IPS-18a (cell line): ENCODE measurements around the gene RRAS.

Experiments
- H3K27ac ChIP-seq: one replicate; pipeline ENCODE4 v1.5.1; 2013; ENCODE audit warnings: low read length
- H3K27me3 ChIP-seq: one replicate; pipeline ENCODE4 v1.6.1; 2013; ENCODE audit warnings: mild to moderate bottlenecking, low read length; ENCODE audit not compliant: control insufficient read depth, insufficient read depth
- H3K36me3 ChIP-seq: one replicate; pipeline ENCODE4 v1.6.1; 2013; ENCODE audit warnings: low read depth, low read length; ENCODE audit not compliant: control insufficient read depth
- H3K4me1 ChIP-seq: one replicate; pipeline ENCODE4 v1.6.1; 2013; ENCODE audit warnings: low read depth, low read length; ENCODE audit not compliant: control insufficient read depth
- H3K4me3 ChIP-seq: one replicate; pipeline ENCODE4 v1.5.1; 2013; ENCODE audit warnings: low read length
- H3K9ac ChIP-seq: one replicate; pipeline ENCODE4 v1.6.1; 2013; ENCODE audit warnings: mild to moderate bottlenecking, low read length, moderate library complexity
- H3K9me3 ChIP-seq: one replicate; pipeline ENCODE4 v1.6.1; 2013; ENCODE audit warnings: low read depth, low read length; ENCODE audit not compliant: control insufficient read depth

Gene RRAS

DNA sequence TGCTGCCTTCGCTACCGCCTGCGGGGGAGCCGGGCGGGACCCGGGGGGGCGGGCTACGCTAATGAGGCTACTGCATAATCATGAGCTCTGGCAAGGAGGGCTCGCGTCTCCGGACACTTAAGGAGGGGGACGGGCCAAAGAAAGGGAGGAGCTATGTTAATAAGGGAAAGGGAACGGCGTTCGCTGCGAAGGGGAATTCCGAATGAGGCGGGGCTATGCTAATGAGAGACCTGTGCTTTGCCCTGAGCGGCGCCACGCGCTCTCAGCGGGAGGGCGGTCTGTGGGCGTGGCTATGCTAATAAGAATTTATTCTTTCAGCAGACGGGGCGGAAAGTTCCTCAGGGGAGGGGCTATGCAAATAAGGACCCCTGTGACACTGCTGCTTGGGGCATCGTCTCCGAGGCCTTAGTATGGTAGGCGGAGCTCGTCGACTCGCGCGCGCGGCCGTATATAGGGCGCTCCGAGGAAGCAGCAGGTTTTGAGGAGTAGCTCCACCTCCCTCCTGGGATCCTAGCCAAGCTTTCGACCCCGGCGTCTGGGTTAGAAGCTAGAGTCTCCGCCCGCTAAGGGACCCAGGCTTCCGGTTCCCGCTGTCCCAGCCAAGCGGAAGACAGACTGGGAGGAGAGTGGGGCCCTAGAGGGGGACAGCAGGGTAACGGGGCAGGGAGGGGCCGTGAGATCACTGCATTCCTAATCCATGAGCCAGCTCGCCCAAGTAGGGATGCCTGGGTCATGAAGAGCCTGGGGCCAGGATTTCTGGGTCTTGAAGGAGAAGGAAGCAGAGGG is at the start of gene RRAS:
RRAS (minus strand) TSS at position 31 of the 786 bp plus-strand sequence. CDS start 45 bp downstream, outside the sequence.
- Histone ChIP-seq H3K27me3 (peaks cover 10% of the 10 kb centered on the region), H3K4me3 (peak within 1 kb of the TSS; percentile 52), H3K4me1 (peaks cover 37% of the 10 kb centered on the region), H3K9ac (peak within 1 kb of the TSS; percentile 81), H3K9me3 (no peaks in the 10 kb centered on the region), H3K27ac (peak within 1 kb of the TSS; percentile 78), H3K36me3 (no peaks in the 10 kb centered on the region)

DNA sequence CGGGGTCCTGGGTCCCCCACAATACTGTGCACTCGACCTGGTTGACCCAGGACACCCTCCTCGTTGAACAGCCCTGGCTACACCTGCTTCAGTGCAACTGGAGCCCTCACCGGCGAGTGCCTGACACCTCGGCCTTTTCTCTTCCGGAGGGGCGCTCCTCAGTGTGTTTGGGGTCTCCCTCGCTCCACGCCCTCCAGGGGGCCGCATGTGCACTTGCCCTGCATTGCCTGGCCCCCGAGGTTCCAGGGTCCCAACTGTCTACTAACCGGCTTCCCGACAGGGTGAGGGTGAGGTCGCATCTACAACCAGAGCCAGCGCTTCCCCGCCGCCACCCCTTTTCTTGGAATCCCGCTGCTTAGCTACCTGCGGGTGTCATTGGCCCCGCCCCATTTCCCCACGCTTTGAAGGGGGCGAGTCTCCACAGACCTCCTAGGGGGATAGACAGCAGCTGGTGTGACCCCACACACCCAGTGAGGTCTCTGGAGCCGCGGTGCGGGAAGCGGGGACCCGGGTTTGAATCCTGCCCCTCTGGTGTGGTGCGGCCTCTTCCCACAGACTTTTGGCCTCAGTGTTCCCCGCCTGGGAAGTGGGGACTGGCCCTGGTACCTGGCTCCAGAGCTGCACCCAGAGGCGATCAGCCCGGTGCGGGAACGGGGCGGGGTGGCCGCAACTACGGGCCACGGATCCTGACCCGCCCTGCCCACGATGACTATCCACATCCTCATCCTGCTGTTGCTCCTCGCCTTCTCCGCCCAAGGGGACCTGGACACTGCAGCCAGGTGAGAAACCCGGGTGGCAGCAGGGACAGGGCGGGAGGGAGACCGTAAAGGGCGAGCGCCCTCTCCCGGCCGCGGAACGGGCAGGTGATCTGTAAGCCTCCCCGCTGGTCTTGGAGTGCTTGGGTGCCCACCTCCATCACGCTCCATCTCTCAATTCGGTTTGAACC is 49.5 kb upstream of the RRAS start, which contains the start of gene ADM5:
ADM5 (plus strand) TSS at position 462 of the 946 bp plus-strand sequence; CDS start at position 706, 244 bp downstream.
- Histone ChIP-seq H3K27ac (peak within 1 kb of the TSS; percentile 48), H3K9me3 (no peaks in the 10 kb centered on the region), H3K4me1 (no peaks in the 10 kb centered on the region), H3K9ac (peak within 1 kb of the TSS; percentile 64), H3K36me3 (peaks cover 43% of the 10 kb centered on the region), H3K27me3 (no peaks in the 10 kb centered on the region), H3K4me3 (peak within 1 kb of the TSS; percentile 79)

DNA sequence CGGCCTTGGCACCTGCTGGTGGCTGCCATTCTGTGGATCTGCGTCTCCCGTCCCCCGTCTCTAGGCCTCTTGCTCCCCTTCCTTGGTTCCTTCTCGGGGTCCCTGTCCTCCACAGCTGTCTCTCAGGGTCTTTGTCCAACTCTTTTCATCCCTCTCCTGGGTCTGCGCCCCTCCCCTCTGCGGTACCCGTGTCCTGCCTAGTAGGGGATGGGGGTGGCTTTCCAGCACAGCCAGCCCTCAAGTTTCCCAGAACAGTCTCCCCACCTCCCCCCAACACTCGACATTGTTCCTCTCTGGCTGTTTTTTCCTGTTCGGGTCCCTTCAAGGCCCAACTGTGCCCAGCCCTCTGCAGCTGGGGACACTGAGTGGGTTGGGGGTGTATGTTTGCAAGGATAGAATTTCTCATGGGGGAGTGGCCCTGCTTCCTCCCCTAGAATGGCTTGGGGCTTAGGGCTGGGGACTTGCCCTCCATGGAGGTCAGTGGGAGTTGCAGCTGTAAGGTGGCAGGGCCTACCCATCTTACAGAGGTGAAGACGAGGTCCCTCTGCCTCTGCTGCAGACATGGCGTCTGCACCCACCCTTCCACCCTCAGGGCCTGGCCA is 48.7 kb upstream of the RRAS start:
- Histone ChIP-seq H3K36me3 (peaks cover 50% of the 10 kb centered on the region), H3K27ac (no peak overlapping the region), H3K4me1 (no peaks in the 10 kb centered on the region), H3K9ac (no peak overlapping the region), H3K4me3 (no peak overlapping the region), H3K27me3 (no peaks in the 10 kb centered on the region), H3K9me3 (no peaks in the 10 kb centered on the region)

DNA sequence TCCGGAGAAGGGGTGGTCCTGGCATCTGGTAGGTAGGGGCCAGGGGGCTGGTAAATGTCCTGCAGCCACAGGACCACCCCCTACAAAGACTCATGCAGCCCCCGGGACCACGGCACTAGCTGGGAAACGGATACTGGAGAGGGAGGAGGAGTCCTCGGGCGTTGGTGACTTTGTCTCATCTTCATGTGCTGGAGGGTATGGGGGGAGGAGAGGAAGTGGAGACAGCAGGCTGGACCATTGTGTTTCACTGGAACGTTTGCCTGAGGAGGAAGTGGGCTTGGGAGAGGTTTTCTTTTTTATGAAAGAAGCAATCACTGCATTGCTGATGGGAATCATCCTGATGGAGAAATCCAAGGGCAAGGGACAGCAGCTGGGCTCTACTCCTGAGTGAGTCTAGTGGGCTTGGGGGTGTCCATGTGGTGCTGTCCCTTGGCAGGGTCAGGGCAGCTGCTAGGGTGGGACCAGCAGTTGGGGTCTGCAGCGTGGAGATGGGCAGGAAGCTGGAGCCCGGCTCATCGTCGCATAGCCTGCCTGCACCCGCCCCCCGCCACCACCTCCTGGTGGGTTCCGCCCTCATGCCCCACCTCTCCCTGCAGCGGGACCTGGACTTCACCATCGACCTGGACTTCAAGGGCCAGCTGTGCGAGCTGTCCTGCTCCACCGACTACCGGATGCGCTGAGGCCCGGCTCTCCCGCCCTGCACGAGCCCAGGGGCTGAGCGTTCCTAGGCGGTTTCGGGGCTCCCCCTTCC is 47.8 kb upstream of the RRAS start:
- no peak overlapping the region for H3K4me3 ChIP-seq
- H3K4me1 ChIP-seq = no peaks in the 10 kb centered on the region
- no peak overlapping the region for H3K27ac ChIP-seq
- H3K27me3 ChIP-seq = no peaks in the 10 kb centered on the region
- H3K36me3 ChIP-seq = peaks cover 51% of the 10 kb centered on the region
- no peak overlapping the region for H3K9ac ChIP-seq
- H3K9me3 ChIP-seq = no peaks in the 10 kb centered on the region

DNA sequence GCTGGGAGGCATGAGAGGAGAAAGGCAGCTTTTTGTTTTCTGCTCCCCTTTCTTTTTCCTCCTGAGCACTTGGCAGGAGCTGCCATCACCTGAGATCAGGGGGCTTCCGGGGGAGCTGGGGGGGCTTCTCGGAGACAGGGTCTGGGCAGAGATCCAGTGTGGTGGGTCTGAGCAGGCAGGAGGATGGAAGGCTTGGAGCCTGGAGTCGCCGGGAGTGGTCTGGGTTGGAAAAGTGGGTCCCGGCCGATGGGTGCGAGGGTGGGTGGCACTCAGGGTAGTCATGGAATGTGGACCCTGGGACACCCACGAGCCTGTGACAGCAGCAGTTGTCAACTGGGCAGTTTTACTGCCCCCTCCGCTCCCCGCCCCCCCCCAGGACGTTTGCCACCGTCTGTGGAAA is 47.2 kb upstream of the RRAS start:
- no peaks in the 10 kb centered on the region for H3K4me1 ChIP-seq
- H3K9me3 ChIP-seq = no peaks in the 10 kb centered on the region
- no peak overlapping the region for H3K9ac ChIP-seq
- no peak overlapping the region for H3K27ac ChIP-seq
- H3K36me3 ChIP-seq = peaks cover 57% of the 10 kb centered on the region
- no peaks in the 10 kb centered on the region for H3K27me3 ChIP-seq
- H3K4me3 ChIP-seq = no peak overlapping the region

DNA sequence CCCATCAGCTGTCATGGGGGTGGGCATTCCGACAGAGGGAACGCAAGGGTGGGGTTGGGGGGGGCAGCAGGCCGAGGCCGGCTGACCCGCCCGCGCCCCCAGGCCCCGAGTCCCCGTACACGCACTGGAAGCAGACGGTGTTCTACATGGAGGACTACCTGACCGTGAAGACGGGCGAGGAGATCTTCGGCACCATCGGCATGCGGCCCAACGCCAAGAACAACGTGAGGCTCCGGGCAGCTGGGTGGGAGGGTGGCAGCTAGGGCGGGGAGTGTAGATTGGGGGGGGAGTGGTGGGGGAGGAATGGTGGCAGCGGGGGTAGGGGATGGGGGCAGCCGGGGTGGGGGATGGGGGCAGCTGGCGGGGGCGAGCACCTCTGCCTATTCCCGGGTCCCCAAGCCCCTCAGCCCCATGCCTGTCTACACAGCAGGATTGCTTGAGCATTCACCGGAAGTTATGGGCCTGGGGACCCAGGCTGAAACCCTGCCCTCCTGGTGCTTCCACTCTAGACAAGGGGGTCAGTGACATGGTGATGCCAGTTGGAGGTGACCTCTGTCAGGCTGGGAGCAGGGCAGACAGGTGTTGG is 46.7 kb upstream of the RRAS start:
- Histone ChIP-seq H3K9me3 (no peaks in the 10 kb centered on the region), H3K4me1 (no peaks in the 10 kb centered on the region), H3K9ac (no peak overlapping the region), H3K27ac (no peak overlapping the region), H3K27me3 (no peaks in the 10 kb centered on the region), H3K4me3 (no peak overlapping the region), H3K36me3 (peaks cover 63% of the 10 kb centered on the region)

DNA sequence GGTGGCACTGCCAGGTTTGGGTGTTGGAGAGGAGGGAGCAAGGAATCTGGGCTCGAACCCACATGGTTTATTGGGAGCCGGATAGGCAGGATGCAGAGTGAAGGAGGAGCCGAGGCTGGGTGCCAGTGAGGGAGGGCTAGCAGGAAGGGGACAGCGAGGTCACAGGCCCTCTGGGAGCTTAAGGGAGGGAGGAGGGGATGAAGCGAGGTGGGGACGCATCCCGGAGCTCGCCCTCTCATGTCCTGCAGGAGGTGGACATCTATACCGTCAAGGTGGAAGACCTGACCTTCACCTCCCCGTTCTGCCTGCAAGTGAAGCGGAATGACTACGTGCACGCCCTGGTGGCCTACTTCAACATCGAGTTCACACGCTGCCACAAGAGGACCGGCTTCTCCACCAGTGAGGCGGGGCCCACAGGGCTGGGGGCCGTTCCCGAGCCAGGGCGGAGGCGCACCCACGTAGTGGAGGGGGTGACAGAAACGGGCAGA is 45.9 kb upstream of the RRAS start:
- Histone ChIP-seq H3K27ac (no peak overlapping the region), H3K27me3 (no peaks in the 10 kb centered on the region), H3K36me3 (peaks cover 68% of the 10 kb centered on the region), H3K4me1 (no peaks in the 10 kb centered on the region), H3K9me3 (no peaks in the 10 kb centered on the region), H3K4me3 (no peak overlapping the region), H3K9ac (no peak overlapping the region)

DNA sequence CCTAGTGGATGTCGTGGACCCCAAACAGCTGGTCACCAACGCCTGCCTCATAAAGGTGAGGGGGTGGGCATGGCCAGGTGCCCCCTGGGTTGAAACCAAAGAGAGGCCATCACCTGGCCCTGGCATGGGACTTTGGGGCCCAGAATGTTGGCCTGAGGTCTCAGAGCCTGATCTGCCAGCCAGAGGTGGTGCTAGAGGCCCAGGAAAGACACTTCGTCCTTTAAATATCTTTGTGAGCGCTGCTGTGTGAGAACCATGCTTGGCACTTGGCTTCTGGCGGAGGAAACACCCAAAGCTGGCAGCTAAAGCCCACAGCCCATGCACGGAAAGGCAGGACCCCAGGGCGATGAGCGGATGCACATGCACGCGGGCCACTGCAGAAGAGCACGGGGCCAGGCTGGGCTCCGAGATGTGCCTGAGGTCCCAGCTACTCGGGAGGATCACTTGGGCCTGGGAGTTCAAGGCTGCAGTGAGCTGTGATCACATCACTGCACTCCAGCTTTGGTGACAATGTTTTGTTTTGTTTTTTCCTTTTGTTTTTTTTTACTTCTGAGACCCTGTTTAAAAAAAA is 45.1 kb upstream of the RRAS start:
- H3K4me1 ChIP-seq = peaks cover 4% of the 10 kb centered on the region
- peaks cover 69% of the 10 kb centered on the region for H3K36me3 ChIP-seq
- H3K4me3 ChIP-seq = no peak overlapping the region
- H3K27ac ChIP-seq = no peak overlapping the region
- no peaks in the 10 kb centered on the region for H3K9me3 ChIP-seq
- H3K27me3 ChIP-seq = no peaks in the 10 kb centered on the region
- H3K9ac ChIP-seq = no peak overlapping the region

DNA sequence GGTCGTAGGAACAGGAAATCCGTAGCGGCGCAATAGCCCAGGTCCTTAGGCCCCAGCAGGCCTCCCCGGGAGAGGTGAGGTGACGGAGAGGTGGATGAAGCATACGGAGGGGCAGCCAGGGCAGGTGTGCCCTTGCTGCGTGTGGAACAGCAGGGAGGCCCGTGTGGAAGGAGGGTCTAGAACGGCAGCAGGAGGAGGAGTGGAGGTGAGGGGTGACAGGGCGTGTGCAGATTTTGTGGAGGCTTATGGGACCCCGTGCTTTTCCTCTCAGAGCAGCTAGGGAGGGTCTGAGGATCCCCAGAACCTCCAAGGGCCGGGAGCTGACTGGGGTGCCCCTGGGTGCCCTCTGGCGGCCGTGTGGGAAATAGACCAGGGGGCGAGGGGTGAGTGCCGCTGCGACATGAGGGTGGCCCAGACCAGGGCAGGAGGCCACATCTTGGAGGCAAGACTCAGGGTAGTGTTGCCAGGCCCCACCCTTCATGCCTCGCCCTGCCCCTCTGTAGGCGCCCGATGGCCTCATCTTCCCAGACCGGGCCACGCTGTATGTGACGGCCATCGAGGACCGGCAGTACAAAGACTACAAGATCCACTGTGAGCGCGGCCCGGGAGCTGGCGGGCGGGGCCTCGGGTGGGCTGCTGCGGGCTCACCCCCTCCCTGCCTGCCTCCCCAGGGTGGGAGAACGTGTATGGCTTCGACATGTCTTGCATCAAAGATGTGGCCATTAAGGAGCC is 44.5 kb upstream of the RRAS start:
- Histone ChIP-seq H3K27me3 (no peaks in the 10 kb centered on the region), H3K4me1 (peaks cover 10% of the 10 kb centered on the region), H3K36me3 (peaks cover 69% of the 10 kb centered on the region), H3K4me3 (no peak overlapping the region), H3K9me3 (no peaks in the 10 kb centered on the region), H3K9ac (no peak overlapping the region), H3K27ac (no peak overlapping the region)

DNA sequence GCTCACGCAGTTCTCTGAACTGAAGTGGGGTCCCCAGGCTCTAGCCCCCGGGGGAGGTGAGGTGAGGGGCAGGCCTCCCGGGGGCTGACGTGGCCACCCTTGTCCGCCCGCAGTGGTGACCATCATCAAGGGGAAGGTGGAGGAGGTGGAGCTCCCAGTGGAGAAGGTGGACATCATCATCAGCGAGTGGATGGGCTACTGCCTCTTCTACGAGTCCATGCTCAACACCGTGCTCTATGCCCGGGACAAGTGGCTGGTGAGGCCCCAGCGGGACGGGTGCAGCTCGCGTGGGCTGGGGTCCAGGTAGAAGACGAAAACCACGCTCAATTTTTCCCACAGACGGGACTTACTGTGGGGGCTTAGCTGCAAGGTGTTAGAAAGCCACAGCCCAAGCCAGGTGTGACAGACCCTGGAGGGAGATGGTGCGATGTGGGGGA is 43.9 kb upstream of the RRAS start:
- Histone ChIP-seq H3K4me3 (no peak overlapping the region), H3K27me3 (no peaks in the 10 kb centered on the region), H3K36me3 (peaks cover 69% of the 10 kb centered on the region), H3K9me3 (no peaks in the 10 kb centered on the region), H3K9ac (no peak overlapping the region), H3K27ac (no peak overlapping the region), H3K4me1 (peaks cover 14% of the 10 kb centered on the region)
